Upper lobe of left lung (tissue), 4 donors: ENCODE data around the gene GNAZ.
"Not testable (repeated sequence)": the region's sequence is repeated elsewhere in the genome, so short reads cannot be mapped to it uniquely, and the experiment has no call there.

Experiments
- EP300 ChIP-seq, 4 donors: sonication (generic); formaldehyde crosslinking; IDR thresholded peaks; one replicate each; pipeline ENCODE4 v1.5.1; 2017; ENCODE audit warnings: antibody characterized with exemption in 4 of 4, control low read depth in 2 of 4
- POLR2AphosphoS5 ChIP-seq, 2 donors: sonication (generic); formaldehyde crosslinking; IDR thresholded peaks; one replicate each; pipeline ENCODE4 v1.5.1; 2017; ENCODE audit warnings: antibody characterized with exemption in 2 of 2
- TF ChIP-seq, protein P1 (sequence below), 6 experiments: fragments of 450-650 bp in 4 of 6; fragments of 200-600 bp in 2 of 6; sonication (generic) in 2 of 6; IDR thresholded peaks; one replicate each; pipeline ENCODE4 v1.5.1; 2016 to 2019; ENCODE audit warnings: antibody characterized with exemption in 6 of 6

DNA sequence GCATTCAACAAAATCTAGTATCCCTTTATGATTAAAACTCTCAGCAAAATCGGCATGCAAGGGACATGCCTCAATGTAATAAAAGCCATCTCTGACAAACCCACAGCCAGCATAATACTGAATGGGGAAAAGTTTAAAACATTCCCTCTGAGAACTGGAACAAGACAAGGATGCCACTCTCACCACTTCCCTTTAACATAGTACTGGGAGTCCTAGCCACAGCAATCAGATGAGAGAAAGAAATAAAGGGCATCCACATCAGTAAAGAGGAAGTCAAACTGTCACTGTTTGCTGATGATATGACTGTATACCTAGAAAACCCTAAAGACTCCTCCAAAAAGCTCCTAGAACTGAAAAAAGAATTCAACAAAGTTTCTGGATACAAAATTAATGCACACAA, 19.8 kb upstream of the GNAZ start:
- TF ChIP-seq, protein P1, sequence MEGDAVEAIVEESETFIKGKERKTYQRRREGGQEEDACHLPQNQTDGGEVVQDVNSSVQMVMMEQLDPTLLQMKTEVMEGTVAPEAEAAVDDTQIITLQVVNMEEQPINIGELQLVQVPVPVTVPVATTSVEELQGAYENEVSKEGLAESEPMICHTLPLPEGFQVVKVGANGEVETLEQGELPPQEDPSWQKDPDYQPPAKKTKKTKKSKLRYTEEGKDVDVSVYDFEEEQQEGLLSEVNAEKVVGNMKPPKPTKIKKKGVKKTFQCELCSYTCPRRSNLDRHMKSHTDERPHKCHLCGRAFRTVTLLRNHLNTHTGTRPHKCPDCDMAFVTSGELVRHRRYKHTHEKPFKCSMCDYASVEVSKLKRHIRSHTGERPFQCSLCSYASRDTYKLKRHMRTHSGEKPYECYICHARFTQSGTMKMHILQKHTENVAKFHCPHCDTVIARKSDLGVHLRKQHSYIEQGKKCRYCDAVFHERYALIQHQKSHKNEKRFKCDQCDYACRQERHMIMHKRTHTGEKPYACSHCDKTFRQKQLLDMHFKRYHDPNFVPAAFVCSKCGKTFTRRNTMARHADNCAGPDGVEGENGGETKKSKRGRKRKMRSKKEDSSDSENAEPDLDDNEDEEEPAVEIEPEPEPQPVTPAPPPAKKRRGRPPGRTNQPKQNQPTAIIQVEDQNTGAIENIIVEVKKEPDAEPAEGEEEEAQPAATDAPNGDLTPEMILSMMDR (IDR thresholded peaks at IDR 0.05): not testable (repeated sequence)
- TF ChIP-seq EP300, POLR2AphosphoS5 (IDR thresholded peaks at IDR 0.05): not testable (repeated sequence)
